Activated CD4-positive, alpha-beta T cell treated with anti-CD3 and anti-CD28 coated beads, Interleukin-2, amount 10 ng/mL, durations not matched to agents 24 days and 14 days (primary cell): ENCODE results near the gene CDA. TPM values are rescaled to one million over a fixed set of nuclear protein-coding genes. Genes with fewer than 3 reads are reported as not detected.
"Not testable (repeated sequence)": the region's sequence is repeated elsewhere in the genome, so short reads cannot be mapped to it uniquely, and the experiment has no call there.

ENCODE experiments used
- DNase-seq: peaks from one replicate; pipeline ENCODE4 v3.0.0; 2022
- H3K27ac Mint-ChIP-seq: one replicate; pipeline ENCODE4 v1.8.0; 2022; ENCODE audit warnings: mild to moderate bottlenecking, mixed read lengths
- H3K27me3 Mint-ChIP-seq: one replicate; pipeline ENCODE4 v1.8.0; 2022; ENCODE audit warnings: mixed read lengths
- H3K36me3 Mint-ChIP-seq: one replicate; pipeline ENCODE4 v1.8.0; 2022; ENCODE audit warnings: low read depth, mild to moderate bottlenecking, mixed read lengths
- H3K4me1 Mint-ChIP-seq: one replicate; pipeline ENCODE4 v1.8.0; 2021; ENCODE audit warnings: mixed read lengths
- H3K4me3 Mint-ChIP-seq: one replicate; pipeline ENCODE4 v1.8.0; 2022; ENCODE audit warnings: mild to moderate bottlenecking, moderate library complexity, mixed read lengths
- H3K9me3 Mint-ChIP-seq: one replicate; pipeline ENCODE4 v1.8.0; 2021; ENCODE audit warnings: mixed read lengths
- intact Hi-C: fragments of 100-400 bp; cut with micrococcal nuclease; formaldehyde crosslinking; loops from one replicate; pipeline ENCODE4 v1.15.1; 2023
- total RNA-seq: library from RNA; stranded (reverse); gene quantifications from 2 replicates; pipeline ENCODE4 v1.2.3, GENCODE V29; 2022

CDA gene
- total RNA-seq, 1 donor from 2014 or later = not detected

DNA sequence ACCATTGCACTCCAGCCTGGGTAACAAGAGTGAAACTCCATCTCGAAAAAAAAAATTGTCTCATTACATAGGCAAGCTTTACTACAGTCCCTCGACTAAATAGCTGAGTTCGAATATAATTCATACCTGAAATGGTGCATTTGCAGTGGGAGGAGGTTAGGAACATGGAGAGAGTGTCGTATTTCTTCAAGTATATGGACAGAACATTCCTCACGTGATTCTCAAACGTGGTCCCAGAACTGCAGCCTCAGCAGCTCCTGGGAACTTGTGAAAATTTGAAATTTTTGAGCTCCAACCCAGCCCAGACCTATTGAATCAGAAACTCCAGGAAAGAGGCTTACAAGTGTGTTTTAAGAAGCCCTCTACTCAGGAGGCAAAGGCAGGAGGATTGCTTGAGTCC is 7.2 kb downstream of the CDA start:
- H3K36me3 Mint-ChIP-seq = no peaks in the 10 kb centered on the region
- no peaks in the 10 kb centered on the region for H3K9me3 Mint-ChIP-seq
- H3K4me1 Mint-ChIP-seq = no peaks in the 10 kb centered on the region
- no peak for DNase-seq
- H3K27me3 Mint-ChIP-seq = peaks cover 15% of the 10 kb centered on the region
- intact Hi-C loops = no loop called here
- no peak overlapping the region for H3K27ac Mint-ChIP-seq
- no peak overlapping the region for H3K4me3 Mint-ChIP-seq

GRCh38 chr1:20597650-20598049 is 8.8 kb downstream of the CDA start:
- intact Hi-C loops = no loop called here

DNA sequence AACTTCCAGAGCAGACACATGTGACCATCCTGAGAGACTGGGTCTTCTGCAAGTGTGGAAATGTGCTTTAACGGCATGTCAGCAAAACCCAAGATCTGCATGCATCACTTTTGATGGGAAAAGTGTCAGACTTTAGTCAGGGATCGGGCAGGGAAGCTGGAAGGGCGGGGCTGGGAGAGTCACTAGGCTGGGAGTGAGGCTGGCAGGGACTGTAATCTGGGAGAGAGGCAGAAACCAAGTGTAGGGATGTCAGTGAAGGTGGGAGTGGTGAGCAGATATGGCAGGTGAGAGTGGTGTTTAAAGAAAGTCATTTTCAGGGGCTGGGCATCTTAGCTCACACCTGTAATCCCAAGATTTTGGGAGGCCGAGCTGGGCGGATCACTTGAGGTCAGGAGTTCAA is 11.3 kb downstream of the CDA start:
- intact Hi-C loops = no loop called here
- Mint-ChIP-seq H3K9me3 (no peaks in the 10 kb centered on the region), H3K4me1 (no peaks in the 10 kb centered on the region), H3K27me3 (peaks cover 4% of the 10 kb centered on the region), H3K4me3 (no peak overlapping the region), H3K36me3 (no peaks in the 10 kb centered on the region), H3K27ac (no peak overlapping the region)
- DNase-seq = no peak

More at GRCh38 chr1:20597650-20598049, 8.8 kb downstream of the CDA start:
- Mint-ChIP-seq H3K4me3 (no peak overlapping the region), H3K27me3 (peaks cover 7% of the 10 kb centered on the region), H3K9me3 (no peaks in the 10 kb centered on the region), H3K36me3 (no peaks in the 10 kb centered on the region), H3K4me1 (no peaks in the 10 kb centered on the region), H3K27ac (no peak overlapping the region)
- no peak for DNase-seq

- DNase-seq = no peak
- intact Hi-C loops = no loop called here
- no peak overlapping the region for H3K4me3 Mint-ChIP-seq
- H3K36me3 Mint-ChIP-seq = no peaks in the 10 kb centered on the region
- peaks cover 3% of the 10 kb centered on the region for H3K27me3 Mint-ChIP-seq
- no peaks in the 10 kb centered on the region for H3K4me1 Mint-ChIP-seq
- no peaks in the 10 kb centered on the region for H3K9me3 Mint-ChIP-seq
- no peak overlapping the region for H3K27ac Mint-ChIP-seq
These were observed 12.4 kb downstream of the CDA start for GRCh38 chr1:20601129-20601825.

DNA sequence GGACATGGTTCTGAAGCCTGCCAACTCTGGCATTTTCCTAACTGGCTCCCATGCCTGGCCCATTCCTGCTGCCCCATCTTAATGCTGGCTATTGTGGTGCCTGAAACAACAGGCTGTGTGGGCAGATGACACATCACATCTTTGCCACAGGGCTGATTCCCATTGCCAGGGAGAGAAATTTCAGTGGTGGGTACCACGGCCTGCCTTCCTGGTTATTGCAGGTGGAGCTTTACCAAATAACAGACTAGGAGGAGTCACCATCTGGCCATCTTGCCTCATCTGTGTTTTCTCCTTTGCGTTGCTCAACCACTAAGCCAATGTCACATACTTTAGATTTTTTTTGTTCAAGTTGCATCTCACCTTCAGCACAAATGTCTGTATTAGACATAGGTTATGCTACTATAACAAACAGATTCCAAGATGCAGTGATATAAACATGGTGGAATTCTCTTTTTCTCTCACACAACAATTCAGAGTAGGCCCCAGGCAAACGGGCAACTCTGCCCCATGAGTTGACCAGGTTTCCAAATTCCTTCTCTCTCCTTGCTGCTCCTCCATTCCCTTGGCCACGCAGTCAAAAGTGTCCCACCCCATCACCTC is 14.1 kb downstream of the CDA start:
- intact Hi-C loops = no loop called here
- Mint-ChIP-seq H3K27ac (no peak overlapping the region), H3K36me3 (no peaks in the 10 kb centered on the region), H3K27me3 (peaks cover 4% of the 10 kb centered on the region), H3K4me1 (no peaks in the 10 kb centered on the region), H3K4me3 (no peak overlapping the region), H3K9me3 (no peaks in the 10 kb centered on the region)
- DNase-seq = no peak

DNA sequence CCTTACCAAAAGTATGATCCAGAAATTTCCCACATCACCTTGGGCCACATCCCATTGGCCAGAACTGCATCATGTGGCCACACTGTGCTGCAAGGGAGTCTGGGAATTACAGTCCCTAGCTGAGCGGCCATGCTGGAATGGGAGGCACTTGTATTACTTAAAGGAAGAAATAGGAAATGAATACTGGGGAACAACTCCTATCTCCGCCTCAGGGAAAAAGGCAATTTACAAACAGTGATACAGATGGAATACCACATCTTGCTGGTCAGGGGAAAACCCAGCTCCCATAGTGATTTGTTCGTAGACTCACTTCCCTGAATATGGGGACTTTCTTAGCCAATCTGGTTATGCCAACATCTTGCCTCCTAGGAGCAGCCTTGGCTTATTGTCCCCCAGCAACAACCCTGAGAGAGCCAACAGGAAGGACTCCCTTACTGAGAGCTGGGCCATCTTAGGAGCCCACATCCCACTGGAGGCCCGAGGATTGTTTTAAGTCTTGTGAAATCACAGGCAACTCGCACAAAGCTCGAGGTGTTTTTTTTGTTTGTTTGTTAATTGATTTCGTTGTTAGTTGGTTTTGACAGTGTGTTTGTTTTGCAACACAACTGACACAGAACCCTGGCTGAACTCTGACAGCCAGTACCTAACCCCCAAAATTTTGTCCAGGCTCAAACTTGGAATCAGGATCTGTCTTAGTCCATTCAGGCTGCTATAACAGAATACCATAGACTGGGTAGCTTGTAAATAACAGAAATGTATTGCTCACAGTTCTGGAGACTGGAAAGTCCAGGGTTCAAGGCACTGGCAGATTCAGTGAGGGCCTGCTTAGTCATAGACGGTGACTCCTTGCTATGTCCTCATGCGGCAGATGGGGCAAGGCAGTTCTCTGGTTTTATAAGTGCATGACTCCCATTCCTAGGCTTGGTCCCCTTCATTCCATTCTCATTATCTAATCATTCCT is 14.9 kb downstream of the CDA start:
- no peak overlapping the region for H3K4me3 Mint-ChIP-seq
- no peaks in the 10 kb centered on the region for H3K4me1 Mint-ChIP-seq
- no peaks in the 10 kb centered on the region for H3K9me3 Mint-ChIP-seq
- intact Hi-C loops = no loop called here
- H3K27me3 Mint-ChIP-seq = peaks cover 4% of the 10 kb centered on the region
- DNase-seq = no peak
- H3K36me3 Mint-ChIP-seq = no peaks in the 10 kb centered on the region
- H3K27ac Mint-ChIP-seq = no peak overlapping the region

- Mint-ChIP-seq H3K36me3 (no peaks in the 10 kb centered on the region), H3K27me3 (peaks cover 4% of the 10 kb centered on the region), H3K4me3 (no peak overlapping the region), H3K27ac (no peak overlapping the region), H3K9me3 (no peaks in the 10 kb centered on the region), H3K4me1 (no peaks in the 10 kb centered on the region)
- intact Hi-C loops = no loop called here
- DNase-seq = no peak
These were observed 15.8 kb downstream of the CDA start for GRCh38 chr1:20604678-20605077.

DNA sequence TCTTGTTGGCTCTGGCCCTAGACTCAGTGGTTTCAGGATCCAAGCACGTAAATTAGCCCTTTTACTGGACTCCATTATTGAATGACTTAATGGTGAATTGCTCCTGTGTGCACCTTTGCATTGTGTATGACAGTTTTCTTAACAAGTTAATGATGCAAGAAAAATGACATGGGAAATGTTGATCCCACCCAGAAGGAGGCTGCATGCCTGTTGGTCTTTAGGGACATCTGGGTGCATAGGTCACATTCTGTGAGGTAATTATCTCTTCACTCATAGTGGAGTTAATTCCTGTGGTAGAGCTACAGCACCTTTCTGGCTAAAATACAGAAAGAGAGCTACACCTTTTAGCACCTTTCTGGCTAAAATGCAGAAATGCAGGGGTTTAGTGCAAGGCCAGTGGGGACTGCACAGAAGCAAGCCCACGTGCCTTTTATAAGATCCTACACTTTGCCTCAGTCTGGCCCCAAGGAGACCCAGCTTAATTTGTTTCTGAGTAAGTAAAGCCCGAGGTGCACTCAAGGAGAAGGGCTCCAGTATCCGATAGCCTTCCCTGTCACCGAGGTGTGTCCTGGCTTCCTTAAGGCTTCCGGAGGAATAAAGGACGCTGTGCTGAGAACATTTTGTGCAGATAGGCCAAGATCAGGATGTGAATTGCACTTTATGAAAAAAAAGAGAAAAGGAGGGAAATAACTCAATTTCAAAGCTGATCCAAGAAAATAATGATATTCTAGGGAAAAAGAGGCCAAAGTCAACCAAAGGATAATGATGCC is 18.1 kb downstream of the CDA start:
- H3K27ac Mint-ChIP-seq, H3K4me3 Mint-ChIP-seq, H3K9me3 Mint-ChIP-seq, DNase-seq, H3K36me3 Mint-ChIP-seq, intact Hi-C loops, H3K27me3 Mint-ChIP-seq, H3K4me1 Mint-ChIP-seq: not testable (repeated sequence)

DNA sequence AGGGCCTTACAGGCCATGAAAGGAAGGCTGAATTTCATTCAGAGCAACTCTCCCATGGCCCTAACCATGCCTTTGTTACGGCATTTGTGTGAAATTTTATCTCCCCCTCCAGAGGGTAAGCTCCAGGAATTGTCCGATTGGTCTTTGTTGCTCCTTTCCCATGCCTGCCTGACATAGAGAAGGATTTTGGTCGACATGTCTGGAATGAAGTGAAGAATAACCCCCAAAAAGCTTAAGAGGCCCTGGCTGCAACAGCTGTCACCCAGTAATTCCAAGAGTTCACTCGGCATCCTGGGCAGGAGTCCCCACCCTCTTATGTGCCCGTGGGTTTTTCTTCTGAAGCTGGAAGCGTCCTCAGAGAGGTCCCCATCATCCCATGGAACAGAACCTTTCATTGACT is 20.6 kb downstream of the CDA start:
- no peak for DNase-seq
- H3K27me3 Mint-ChIP-seq = peaks cover 7% of the 10 kb centered on the region

GRCh38 chr1:20610970-20611369 is 22.1 kb downstream of the CDA start:
- intact Hi-C loops = no loop called here
- Mint-ChIP-seq H3K36me3 (no peaks in the 10 kb centered on the region), H3K4me3 (no peak overlapping the region), H3K9me3 (no peaks in the 10 kb centered on the region), H3K27me3 (peaks cover 7% of the 10 kb centered on the region), H3K4me1 (no peaks in the 10 kb centered on the region), H3K27ac (no peak overlapping the region)
- no peak for DNase-seq

More for the DNA sequence above, 20.6 kb downstream of the CDA start:
- intact Hi-C loops = no loop called here
- H3K36me3 Mint-ChIP-seq = no peaks in the 10 kb centered on the region
- H3K27ac Mint-ChIP-seq = no peak overlapping the region
- no peaks in the 10 kb centered on the region for H3K9me3 Mint-ChIP-seq
- H3K4me1 Mint-ChIP-seq = no peaks in the 10 kb centered on the region
- no peak overlapping the region for H3K4me3 Mint-ChIP-seq

GRCh38 chr1:20611652-20612051 is 22.8 kb downstream of the CDA start:
- no peaks in the 10 kb centered on the region for H3K4me1 Mint-ChIP-seq
- H3K9me3 Mint-ChIP-seq = no peaks in the 10 kb centered on the region
- intact Hi-C loops = no loop called here
- peaks cover 7% of the 10 kb centered on the region for H3K27me3 Mint-ChIP-seq
- H3K36me3 Mint-ChIP-seq = no peaks in the 10 kb centered on the region
- H3K4me3 Mint-ChIP-seq = no peak overlapping the region
- H3K27ac Mint-ChIP-seq = no peak overlapping the region
- DNase-seq = no peak

DNA sequence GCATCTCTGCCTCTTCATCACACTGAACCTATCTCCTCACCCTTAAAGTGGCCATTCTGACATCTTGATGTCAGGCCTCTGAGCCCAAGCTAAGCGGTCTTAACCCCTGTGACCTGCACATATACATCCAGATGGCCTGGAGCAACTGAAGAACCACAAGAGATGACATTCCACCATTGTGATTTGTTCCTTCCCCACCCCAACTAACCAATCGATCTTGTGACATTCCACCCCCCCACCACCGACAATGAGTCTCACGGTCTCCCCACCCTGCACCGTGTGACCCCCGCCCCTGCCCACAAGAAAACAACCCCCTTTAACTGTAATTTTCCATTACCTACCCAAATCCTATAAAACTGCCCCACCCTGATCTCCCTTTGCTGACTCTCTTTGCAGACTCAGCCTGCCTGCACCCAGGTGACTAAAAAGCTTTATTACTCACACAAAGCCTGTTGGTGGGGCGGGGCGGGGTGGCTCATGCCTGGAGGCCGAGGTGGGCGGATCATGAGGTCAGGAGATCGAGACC is 23.4 kb downstream of the CDA start:
- no peaks in the 10 kb centered on the region for H3K36me3 Mint-ChIP-seq
- H3K9me3 Mint-ChIP-seq = no peaks in the 10 kb centered on the region
- H3K27ac Mint-ChIP-seq = no peak overlapping the region
- H3K4me1 Mint-ChIP-seq = no peaks in the 10 kb centered on the region
- peaks cover 6% of the 10 kb centered on the region for H3K27me3 Mint-ChIP-seq
- intact Hi-C loops = no loop called here
- DNase-seq = no peak
- no peak overlapping the region for H3K4me3 Mint-ChIP-seq

DNA sequence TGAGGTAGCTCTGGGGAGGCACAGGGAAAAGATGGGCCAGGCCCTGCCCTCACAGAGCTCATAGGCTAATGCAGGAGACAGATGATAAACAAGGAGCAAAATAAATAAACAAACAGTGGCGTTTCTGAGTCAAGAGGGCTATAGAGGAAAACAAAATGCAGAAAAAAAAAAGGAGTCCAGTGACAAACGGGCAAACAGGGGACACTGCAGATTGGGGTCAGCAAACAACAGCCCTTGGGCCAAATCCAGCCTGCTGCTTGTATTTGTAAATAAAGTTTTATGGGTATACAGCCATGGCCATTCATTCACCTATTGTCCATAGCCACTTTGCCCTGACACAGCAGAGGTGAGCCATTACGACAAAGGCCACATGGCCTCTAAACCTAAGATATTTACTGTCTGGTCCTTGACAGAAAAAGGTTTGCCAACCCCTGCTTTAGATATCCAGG is 25.3 kb downstream of the CDA start:
- no peaks in the 10 kb centered on the region for H3K36me3 Mint-ChIP-seq
- H3K4me1 Mint-ChIP-seq = no peaks in the 10 kb centered on the region
- no peak overlapping the region for H3K4me3 Mint-ChIP-seq
- H3K27me3 Mint-ChIP-seq = peaks cover 6% of the 10 kb centered on the region
- no peak overlapping the region for H3K27ac Mint-ChIP-seq
- H3K9me3 Mint-ChIP-seq = no peaks in the 10 kb centered on the region
- intact Hi-C loops = no loop called here
- DNase-seq = no peak
